ENCODE results near the gene MYH9. TPM values are rescaled to one million over a fixed set of nuclear protein-coding genes. Genes with fewer than 3 reads are reported as not detected.

Gene MYH9
- polyA plus RNA-seq, 1 of the 3 experiments (the other 2 are of a cell fraction), result 303 TPM

DNA sequence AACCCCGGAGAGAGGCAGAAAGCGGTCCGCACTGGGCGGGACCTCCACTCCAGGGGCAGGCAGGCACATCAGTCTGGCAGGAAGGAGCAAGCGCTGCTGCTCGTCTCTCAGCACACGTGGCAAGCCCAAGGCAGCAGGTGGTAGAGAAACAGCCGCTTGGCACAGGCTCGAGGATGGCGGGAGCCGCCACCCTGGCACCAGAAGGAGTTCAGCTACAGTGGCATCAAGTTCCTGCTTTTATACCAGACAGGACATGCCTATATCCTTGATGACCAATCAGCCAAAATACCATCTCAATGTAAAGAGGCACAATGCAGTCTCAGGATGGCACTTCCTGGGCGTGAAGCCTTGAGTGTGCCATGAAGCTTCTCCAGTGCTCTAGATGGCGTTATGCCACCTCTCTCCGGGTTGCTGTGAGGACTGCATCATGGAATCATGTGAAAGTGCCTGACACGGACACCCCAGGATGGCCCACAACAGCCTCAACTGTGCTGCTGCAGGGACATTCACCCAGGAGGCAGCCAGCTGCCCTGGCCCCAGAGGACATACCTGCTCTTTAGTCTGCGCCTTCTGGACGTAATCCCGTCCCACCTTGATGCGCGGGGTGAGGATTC is 70.0 kb downstream of the MYH9 start:
- whole genome bisulfite sequencing (ENCODE audit: low lambda C conversion rate), result 100% methylated on average over 9 of the region's 20 CpGs
- Histone ChIP-seq H3K9ac (no peak overlapping the region), H3K4me1 (ENCODE audit: control insufficient read depth in 1 of 2, insufficient read depth in 2 of 2, low read depth in 1 of 2, low read length in 1 of 2) (no peaks in the 10 kb centered on the region), H3K27ac (ENCODE audit: low read depth in 2 of 2, low read length in 1 of 2) (peak overlapping the region in 1 of 2 experiments; percentile 36; a peak in 1 of 4 replicates), H4K20me1 (ENCODE audit: insufficient read depth) (peaks cover 32% of the 10 kb centered on the region; the same call in 1 of the 2 replicates), H3K36me3 (replicated peaks in 1 of 2; ENCODE audit: control insufficient read depth in 1 of 2, insufficient read depth in 2 of 2, low read length in 1 of 2) (peaks cover 80 to 90% of the 10 kb centered on the region in 2 experiments), H3K9me3 (no peaks in the 10 kb centered on the region), H3K79me2 (ENCODE audit: insufficient read depth) (peaks cover 100% of the 10 kb centered on the region), H3K4me2 (no peak overlapping the region), H3K27me3 (ENCODE audit: insufficient read depth) (no peaks in the 10 kb centered on the region), H3F3A (replicated peaks; ENCODE audit: insufficient read depth) (peaks cover 39% of the 10 kb centered on the region), H3K9me2 (no peaks in the 10 kb centered on the region), H3K4me3 (ENCODE audit: low read depth in 2 of 2, low read length in 1 of 2) (no peak overlapping the region), H2AFZ (ENCODE audit: low read depth) (no peak overlapping the region)
- CTCF ChIA-PET, result interaction anchor here (0.9 to 1.8 kb wide), 4 partner anchors 10 to 169 kb away, joined by 3 to 6 read pairs (median 3); no protein-coding TSS in a partner anchor
- POLR2A ChIA-PET, result no interaction called here
- DNase-seq, result no peak
- TF ChIP-seq NFIC (IDR thresholded peaks at IDR 0.05; ENCODE audit: borderline replicate concordance), result no peak
- TF ChIP-seq NRF1 (IDR thresholded peaks at IDR 0.05; ENCODE audit: low read depth, low read length), result no peak
- TF ChIP-seq EZH2phosphoT487 (IDR thresholded peaks at IDR 0.05; ENCODE audit: borderline replicate concordance, low read depth), result no peak
- no peak for TF ChIP-seq MAX (IDR thresholded peaks at IDR 0.05; ENCODE audit: low read depth)
- no peak for TF ChIP-seq USF1 (IDR thresholded peaks at IDR 0.05; ENCODE audit: borderline replicate concordance, low read depth)
- TF ChIP-seq RCOR1 (IDR thresholded peaks at IDR 0.05; ENCODE audit: low read length), result no peak
- no peak for TF ChIP-seq FOXJ3 (CRISPR knock-in tag; IDR thresholded peaks at IDR 0.05)
- TF ChIP-seq ZBTB33 (IDR thresholded peaks at IDR 0.05; ENCODE audit: borderline replicate concordance, low read depth), result no peak
- no peak for TF ChIP-seq POLR2AphosphoS5 (IDR thresholded peaks at IDR 0.05; ENCODE audit: low read depth, low read length)

- no peak for DNase-seq
- H3K4me2 ChIP-seq, result no peak overlapping the region
- peaks cover 79 to 90% of the 10 kb centered on the region in 2 experiments for H3K36me3 ChIP-seq (replicated peaks in 1 of 2; ENCODE audit: control insufficient read depth in 1 of 2, insufficient read depth in 2 of 2, low read length in 1 of 2)
- H3K9me3 ChIP-seq, result no peaks in the 10 kb centered on the region
- no peak overlapping the region for H2AFZ ChIP-seq (ENCODE audit: low read depth)
- no peaks in the 10 kb centered on the region for H3K9me2 ChIP-seq
- peaks cover 39% of the 10 kb centered on the region; the same call in 1 of the 2 replicates for H4K20me1 ChIP-seq (ENCODE audit: insufficient read depth)
- peaks cover 100% of the 10 kb centered on the region for H3K79me2 ChIP-seq (ENCODE audit: insufficient read depth)
- no peaks in the 10 kb centered on the region for H3K27me3 ChIP-seq (ENCODE audit: insufficient read depth)
- no peak for TF ChIP-seq RXRA (IDR thresholded peaks at IDR 0.05; ENCODE audit: borderline replicate concordance, low read depth)
- TF ChIP-seq EZH2phosphoT487 (IDR thresholded peaks at IDR 0.05; ENCODE audit: borderline replicate concordance, low read depth), result no peak
- H3K4me1 ChIP-seq (ENCODE audit: control insufficient read depth in 1 of 2, insufficient read depth in 2 of 2, low read depth in 1 of 2, low read length in 1 of 2), result no peaks in the 10 kb centered on the region
- H3K27ac ChIP-seq (ENCODE audit: low read depth in 2 of 2, low read length in 1 of 2), result no peak overlapping the region
- no peak overlapping the region for H3K9ac ChIP-seq
- ChIA-PET POLR2A (no interaction called here), CTCF (interaction anchor here (6.3 kb wide), 1 partner anchor 15 kb away, joined by 48 read pairs; no protein-coding TSS in a partner anchor)
- WGBS (ENCODE audit: low lambda C conversion rate), result 96% methylated on average over 12 of the region's 14 CpGs
- peaks cover 51% of the 10 kb centered on the region for H3F3A ChIP-seq (replicated peaks; ENCODE audit: insufficient read depth)
- no peak overlapping the region for H3K4me3 ChIP-seq (ENCODE audit: low read depth in 2 of 2, low read length in 1 of 2)
Measured at GRCh38 chr22:36316419-36316818, 71.3 kb downstream of the MYH9 start.

Measured in SK-N-SH (cell line).